GM19395 (cell line): ENCODE data around the gene INO80D.
"Not testable (repeated sequence)": the region's sequence is repeated elsewhere in the genome, so short reads cannot be mapped to it uniquely, and the experiment has no call there.

Source experiments
- ATAC-seq: cut with Tn5 transposase; IDR thresholded peaks from one replicate; pipeline ENCODE4 v1.9.1; 2021; ENCODE audit warnings: mild to moderate bottlenecking, moderate library complexity; ENCODE audit not compliant: unreplicated experiment

The INO80D gene, protein sequence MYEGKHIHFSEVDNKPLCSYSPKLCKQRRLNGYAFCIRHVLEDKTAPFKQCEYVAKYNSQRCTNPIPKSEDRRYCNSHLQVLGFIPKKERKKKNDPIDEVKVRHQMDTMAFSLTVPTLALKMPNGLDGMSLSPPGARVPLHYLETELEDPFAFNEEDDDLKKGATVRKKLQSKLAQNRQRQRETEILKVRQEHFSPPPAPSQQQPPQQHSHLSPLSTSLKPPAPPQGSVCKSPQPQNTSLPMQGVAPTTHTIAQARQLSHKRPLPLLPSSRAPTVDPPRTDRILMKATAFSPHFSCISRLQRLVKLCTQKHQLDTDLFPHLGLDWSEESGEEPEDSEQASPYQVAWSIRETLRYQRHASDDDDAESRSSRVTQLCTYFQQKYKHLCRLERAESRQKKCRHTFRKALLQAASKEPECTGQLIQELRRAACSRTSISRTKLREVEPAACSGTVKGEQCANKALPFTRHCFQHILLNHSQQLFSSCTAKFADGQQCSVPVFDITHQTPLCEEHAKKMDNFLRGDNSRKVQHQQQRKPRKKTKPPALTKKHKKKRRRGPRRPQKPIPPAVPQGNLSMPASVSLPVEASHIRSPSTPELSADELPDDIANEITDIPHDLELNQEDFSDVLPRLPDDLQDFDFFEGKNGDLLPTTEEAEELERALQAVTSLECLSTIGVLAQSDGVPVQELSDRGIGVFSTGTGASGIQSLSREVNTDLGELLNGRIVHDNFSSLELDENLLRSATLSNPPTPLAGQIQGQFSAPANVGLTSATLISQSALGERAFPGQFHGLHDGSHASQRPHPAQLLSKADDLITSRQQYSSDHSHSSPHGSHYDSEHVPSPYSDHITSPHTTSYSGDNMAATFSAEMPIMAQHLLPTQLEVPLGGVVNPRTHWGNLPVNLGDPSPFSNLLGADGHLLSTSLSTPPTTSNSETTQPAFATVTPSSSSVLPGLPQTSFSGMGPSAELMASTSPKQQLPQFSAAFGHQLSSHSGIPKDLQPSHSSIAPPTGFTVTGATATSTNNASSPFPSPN

DNA sequence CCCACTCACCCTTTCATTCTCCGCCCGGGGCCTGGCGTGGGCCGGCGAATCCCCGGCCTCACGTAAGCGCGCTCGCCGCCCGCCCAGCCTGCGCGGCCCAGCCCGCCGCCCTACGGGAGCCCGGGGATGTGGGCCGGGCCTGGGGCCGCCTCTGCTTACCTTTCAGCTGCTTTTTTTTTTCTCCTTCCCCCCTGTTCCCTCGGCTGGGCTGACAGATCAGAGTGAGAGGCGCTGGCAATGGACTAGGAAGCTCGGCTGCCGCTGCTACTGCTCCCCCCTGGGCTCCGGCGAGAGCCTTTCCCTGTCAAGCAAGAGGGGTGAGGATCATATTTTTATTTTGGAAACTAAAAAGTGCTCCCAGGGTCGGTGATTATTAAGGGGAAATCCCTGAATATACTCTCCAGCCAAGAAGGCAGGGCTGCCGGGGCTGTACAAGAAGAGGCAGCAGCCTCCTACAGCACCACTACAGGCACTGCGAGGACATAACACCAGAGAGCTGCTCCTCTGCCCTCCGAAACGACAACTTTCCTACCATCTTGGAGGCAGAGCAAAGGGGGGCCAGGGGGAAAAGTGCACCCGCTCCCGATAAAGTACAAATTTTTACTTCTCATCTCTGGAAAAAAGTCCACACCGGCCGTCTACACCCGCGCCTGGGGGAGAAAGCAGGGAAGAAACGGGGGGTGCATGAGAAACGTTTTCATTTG is at the start of gene INO80D:
TSS of gene INO80D (minus strand) at position 433 of the 704 bp plus-strand sequence. CDS start 23,158 bp downstream, outside the sequence.
- ATAC-seq, result peak; percentile 88

DNA sequence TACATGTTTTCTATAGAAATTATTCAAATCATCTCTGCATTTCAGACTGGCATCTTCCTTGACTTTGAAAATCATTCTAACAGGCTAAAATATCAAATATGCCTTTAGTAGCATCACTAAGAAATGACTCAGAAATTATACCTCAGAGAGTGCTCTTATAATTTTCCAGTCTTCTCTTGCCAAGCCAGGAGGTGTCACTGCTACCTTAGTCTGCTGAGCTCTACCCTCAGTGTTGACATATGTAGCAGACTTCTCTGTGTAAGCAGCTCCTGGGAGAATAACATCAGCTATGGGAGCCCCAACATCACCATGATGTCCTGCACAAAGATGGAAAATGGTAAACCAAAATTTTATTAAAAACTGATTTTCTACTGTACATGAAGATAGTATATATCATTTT is 41.7 kb upstream of the INO80D start:
- no peak for ATAC-seq

DNA sequence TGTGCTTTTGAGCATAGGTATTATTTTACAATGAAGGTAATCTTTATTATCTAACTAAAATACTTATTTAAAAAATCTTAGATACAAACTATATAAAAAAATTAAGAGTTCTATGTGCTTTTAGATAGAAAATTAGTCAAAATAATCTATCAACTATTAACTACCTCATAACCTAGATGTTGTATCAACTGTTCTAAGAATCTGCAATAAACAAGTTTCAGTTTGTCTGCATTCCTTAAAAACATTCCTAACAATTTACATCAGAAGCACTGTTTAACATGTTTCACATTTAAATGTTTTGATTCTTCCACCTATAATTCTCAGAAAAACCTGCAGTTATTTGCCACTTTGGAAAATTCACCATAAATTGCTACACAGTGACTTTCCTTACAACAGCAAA is 39.9 kb upstream of the INO80D start:
- no peak for ATAC-seq

DNA sequence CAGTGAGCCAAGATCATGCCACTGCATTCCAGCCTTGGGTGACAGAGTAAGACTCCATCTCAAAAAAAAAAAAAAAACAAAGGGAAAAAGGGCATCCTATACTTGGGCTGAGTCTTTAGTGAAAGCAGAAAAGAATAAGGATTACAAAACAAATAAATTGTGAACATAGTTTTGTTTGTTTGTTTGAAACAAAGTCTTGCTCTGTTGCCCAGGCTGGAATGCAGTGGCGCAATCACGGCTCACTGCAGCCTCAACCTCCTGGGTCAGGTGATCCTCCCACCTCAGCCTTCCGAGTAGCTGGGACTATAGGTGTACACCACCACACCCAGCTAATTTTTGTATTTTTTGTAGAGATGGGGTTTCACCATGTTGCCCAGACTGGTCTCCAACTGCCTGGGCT is 36.6 kb upstream of the INO80D start:
- ATAC-seq, result not testable (repeated sequence)

DNA sequence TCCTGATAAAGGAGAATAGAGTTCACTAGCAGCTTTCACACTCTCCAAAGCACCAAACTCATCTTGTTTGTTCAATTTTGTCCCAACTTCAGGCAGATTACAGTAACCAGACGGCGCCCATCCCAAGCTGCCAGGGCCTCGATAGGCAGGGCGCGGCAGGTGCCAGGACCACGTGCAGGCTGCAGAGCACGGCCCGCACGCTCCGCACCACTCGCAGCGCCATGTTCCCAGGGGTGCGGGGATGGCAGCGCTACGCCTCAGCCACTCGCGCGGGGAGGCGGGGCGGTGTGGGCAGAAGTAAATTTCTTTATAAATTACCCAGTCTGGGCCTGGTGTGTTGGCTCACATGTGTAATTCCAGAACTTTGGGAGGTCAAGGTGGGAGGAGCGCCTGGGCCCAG is 30.3 kb upstream of the INO80D start:
- ATAC-seq, result no peak

DNA sequence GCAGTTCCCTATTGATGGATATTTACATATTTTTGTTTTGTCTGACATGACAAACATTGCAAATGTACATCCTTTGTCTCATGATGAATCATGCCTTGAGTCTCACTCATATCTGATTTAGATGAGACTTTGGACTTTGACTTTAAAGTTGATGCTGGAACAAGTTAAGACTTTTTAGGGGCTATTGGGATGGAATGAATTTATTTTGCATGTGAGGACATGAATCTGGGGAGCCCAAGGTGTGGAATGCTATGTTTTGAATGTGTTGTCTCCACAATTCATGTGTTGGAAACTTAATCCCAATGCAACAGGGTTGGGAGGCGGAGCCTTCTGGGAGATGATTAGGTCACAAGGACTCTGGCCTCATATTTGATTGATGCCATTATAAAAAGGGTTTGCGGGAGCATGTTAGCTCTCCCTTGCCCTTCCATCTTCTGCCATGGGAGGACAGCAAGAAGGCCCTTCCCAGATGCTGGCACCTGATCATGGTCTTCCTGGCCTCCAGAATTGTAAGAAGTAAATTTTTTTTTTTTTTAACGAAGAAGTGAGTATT is 29.1 kb upstream of the INO80D start:
- no peak for ATAC-seq

DNA sequence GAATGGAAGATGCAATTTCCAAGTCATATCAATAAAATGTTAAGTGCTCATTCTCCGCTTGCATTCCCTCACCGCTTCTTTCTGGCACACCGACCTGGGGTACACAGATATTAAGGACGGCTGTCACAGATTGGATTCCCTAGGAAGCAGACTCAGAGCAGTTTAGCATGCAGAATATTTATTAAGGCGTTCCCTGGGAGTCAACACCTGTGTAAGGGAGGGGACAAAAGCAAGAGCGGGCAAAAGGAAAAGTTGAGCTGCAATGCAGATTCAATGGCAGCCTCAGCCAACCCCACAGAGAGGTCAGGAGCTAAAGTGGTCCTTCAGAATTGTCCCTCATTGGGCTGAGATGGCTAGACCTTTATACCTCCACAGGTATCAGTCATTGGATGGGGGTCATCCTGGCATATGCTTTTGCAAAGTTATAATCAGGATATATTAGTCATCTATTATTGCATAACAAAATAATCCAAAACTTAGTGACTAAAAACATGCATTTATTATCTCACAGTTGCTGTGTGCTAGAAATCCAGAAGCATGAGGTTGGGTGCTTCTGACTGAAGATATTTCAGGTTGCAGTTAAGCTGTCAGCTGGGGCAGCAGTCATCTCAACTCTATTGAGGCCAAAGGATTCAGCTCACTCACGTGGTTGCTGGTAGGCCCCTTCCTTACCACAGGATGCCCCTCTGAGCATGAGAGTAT is 27.0 kb upstream of the INO80D start:
- ATAC-seq, result no peak

DNA sequence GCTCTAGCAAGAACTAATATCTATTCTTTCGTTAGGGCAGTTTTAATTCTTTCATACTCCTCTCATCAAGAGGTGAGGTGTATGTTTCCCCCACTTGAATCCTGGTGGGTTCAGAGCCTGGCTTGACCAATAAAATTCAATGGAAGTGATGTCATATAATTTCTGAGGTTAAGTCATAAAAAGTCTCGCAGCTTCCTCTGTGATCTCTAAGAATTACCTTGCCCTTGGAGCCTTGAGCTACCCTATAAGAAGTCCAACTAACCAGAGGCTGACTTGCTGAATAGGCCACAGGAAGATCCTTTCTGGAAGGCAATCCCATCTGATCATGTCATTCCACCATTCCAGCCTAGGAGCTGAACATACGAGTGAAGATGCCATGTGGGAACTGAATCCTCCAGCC is 26.1 kb upstream of the INO80D start:
- ATAC-seq, result no peak

DNA sequence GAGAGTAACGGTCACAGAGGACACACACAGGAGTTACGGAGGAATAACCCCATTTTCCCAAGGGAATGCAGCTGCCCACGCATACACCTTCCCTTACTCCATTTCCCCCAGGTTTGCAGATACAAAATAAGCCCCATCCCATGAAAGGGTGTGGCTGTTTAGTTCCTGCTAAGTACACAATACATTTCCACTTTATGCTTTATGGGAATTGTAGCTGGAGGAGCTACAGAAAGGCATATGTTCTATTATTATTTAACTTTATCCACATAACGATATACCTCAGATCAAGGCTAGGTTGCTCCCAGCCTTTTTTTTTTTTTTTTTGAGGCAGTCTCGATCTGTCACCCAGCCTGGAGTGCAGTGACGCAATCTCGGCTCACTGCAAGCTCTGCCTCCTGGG is 22.7 kb upstream of the INO80D start:
- no peak for ATAC-seq

DNA sequence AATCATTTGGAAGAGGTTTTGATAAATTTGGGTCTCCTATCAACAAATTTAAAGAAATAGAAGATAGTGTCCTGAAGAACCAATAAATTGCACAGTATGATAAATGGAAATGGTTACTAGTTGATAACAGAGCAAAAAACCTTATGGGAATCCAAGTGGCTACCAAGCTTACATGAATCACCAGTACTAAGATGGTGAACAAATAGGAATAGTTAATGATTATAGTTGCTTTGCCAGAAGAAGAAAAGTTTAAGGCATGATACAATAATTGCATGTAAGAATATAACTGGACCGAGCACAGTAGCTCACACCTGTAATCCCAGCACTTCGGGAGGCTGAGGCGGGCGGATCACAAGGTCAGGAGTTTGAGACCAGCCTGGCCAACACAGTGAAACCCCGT is 19.6 kb upstream of the INO80D start:
- ATAC-seq, result no peak

DNA sequence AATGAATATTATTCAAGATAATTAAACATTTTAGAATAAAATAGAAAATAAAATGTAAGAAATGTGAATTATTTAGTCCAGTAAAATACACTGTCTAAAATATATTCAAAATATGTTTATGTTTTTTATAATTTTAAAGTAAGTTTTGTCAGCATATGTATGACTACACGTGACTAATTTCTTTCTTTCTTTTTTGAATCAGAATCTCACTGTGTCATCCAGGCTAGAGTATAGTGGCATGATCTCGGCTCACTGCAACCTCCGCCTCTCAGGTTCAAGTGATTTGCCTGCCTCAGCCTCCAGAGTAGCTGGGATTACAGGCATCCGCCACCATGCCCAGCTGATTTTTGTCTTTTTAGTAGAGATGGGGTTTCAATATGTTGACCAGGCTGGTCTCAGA is 19.1 kb upstream of the INO80D start:
- ATAC-seq, result no peak

DNA sequence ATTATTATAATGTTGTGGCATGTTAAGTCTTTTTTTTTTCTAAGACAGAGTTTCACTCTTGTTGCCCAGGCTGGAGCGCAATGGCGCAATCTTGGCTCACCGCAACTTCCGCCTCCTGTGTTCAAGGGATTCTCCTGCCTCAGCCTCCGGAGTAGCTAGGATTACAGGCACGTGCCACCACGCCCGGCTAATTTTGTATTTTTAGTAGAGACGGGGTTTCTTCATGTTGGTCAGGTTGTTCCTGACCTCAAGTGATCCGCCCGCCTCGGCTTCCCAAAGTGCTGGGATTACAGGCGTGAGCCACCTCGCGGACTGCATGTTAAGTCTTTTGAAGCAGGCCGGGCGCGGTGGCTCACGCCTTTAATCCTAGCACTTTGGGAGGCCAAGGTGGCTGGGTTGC is 12.9 kb upstream of the INO80D start:
- ATAC-seq, result not testable (repeated sequence)

DNA sequence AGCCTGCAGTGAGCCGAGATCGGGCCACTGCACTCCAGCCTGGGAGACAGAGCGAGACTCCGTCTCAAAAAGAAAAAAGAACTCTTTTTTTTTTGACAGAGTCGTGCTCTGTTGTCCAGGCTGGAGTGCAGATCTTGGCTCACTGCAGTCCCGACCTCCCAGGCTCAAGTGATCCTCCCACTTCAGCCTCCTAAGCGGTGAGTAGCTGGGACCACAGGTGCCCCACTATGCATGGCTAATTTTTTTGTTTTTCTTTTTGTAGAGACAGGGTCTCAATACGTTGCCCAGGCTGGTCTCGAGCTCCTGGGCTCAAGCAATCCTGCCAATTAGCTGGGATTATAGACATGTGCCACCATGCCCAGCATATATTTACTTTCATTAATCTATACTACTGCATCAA is 12.5 kb upstream of the INO80D start:
- ATAC-seq, result no peak

DNA sequence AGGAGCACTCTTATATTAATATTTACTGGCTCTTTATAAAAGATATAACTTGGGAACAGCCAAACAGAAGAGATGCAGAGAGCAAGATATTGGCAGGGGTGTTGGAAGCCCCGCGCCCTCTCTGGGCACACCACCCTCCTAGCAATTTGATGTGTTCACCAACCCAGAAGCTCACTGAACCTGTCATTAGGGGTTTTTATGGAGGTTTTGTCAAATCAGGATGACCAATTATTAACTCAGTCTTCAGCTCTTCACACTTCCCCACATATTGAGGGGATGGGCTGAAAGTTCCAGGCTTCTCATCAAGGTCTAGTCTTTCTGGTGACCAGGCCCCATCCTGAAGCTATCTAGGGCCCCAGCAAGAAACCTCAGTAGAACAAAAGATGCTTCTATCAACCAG is 10.9 kb upstream of the INO80D start:
- no peak for ATAC-seq

DNA sequence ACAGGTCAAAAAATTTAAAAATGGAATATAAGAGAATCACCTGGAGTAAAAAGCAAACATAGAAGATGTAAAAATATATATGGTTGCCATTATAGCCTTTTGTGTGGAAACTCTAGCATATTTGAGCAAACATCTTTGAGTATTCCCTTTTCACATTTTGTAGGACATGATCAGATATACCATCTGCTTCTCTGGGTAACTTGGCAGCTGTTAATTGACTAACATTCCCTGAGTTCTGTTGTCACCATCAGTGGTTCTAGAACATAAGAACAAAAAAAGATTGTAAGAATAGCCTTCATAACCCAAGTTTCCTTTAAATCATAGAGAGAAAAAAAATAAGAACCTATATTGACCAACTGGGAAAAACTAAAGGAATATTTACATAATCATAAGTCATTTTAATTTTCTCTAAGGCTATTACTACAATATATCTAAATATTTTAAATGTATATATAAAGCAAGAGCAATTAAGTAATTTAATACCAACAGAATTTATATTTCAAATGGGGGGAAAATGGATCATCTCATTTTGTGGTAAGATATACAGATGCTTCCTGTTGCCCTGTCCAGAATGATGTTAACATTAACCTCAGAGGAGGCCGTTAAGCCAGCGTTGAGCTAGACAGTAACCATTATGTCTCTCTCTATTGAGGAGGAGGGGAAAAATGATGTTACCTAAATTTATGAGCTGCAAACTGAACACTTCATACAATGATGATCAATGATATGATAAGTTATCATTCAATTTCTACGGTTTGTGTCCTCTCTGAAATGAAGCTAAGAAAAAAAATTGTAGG is 9.8 kb upstream of the INO80D start:
- ATAC-seq, result no peak

DNA sequence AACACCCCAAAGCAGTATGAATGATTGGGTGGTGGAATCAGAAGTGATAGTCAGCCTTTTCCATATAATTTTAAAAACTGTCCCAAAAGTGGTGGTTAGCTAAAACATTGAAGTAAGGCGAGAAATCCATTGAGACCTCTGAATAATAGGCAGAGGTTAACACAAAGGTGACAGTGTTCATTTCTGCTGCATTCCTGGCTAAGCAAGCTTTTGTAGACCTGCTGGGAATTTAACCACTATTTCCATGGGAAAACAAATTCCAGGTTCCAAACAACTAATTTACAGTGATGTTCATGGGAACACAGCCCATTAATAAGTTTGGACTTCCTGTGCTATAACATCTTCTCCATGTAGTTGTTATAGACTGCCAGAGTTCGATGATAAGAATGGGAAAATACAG is 6.3 kb upstream of the INO80D start:
- no peak for ATAC-seq

DNA sequence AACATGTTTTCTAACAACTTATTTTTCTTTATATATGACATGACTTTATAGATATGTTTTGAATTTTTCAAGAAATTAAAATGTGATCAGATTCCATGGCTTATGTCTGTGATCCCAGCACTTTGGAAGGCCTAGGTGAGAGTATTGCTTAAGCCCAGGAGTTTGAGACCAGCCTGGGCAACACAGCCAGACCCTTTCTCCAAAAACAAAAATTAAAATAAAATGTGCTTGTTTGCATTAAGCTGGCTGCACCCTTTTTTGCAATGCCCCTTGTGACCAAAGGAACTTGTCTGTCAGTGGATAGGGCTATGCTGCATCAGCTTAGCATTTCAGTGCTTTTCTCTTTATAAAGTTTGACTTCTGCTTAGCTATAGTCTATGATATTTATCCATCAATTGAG is 2.3 kb upstream of the INO80D start:
- ATAC-seq, result no peak

DNA sequence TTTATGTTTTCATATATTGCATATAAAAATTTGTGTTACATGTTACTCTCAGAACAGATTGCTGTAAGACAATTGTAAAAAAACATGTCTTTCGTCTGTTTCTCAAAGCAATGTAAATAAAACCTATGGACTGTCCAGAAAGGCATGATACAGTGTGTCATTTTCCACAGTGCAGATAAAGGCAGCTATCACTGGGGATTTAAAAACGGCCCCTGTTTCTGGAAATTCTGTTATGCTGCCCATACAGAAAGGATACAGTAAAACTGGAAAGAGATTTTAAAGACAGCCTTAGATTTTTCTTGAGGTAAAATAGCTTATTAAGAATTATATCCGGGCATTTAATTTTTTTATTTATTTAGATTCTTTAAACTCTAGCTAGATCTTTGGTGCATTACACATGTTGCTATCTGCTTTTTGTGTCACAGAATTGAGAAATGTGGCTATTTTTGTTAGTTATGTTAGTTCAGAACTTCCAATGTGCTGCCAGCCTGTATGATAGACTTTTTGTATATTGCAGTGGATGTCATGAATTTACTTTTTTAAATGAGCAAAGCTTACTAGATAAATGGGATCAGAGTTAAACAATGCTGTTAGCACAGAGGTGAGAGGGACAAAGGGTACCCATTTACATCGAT is 859 bp upstream of the INO80D start:
- no peak for ATAC-seq
